ENCODE measurements around the gene PLXND1. TPM values are rescaled to one million over a fixed set of nuclear protein-coding genes. Genes with fewer than 3 reads are reported as not detected.
A peak's percentile ranks its signal among the peaks of the same experiment; 100 is the strongest.

Gene PLXND1
- total RNA-seq, 2 donors from 2014 or later: 6.2 to 7.4 TPM

DNA sequence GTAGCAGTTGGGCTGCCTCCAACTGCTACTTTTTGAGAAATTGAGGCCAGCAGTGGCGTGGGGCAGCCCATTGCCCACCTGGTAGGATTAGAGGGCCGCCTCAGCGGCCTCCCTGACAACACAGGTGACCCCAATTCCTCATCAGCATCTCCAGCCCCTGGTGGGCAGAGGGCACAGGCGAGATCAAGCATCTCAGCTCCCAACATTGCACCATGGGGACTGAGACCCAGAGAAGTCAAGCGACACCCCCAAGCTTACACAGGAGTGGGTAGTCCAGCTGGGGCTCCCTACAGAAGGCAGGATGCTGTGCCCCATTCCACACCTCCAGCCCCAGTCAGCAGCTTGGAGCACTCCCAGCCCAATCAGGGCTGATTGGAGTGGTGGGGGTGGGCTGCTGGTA lies 63.7 kb downstream of the PLXND1 start:
- no peaks in the 10 kb centered on the region for H3K9me3 Mint-ChIP-seq
- ATAC-seq (replicated peaks): no peak
- no peaks in the 10 kb centered on the region for H3K36me3 Mint-ChIP-seq (ENCODE audit: low read depth)
- no peak overlapping the region for H3K4me3 Mint-ChIP-seq
- no peak overlapping the region for H3K27ac Mint-ChIP-seq
- no peaks in the 10 kb centered on the region for H3K27me3 Mint-ChIP-seq
- H3K4me1 Mint-ChIP-seq: no peaks in the 10 kb centered on the region

DNA sequence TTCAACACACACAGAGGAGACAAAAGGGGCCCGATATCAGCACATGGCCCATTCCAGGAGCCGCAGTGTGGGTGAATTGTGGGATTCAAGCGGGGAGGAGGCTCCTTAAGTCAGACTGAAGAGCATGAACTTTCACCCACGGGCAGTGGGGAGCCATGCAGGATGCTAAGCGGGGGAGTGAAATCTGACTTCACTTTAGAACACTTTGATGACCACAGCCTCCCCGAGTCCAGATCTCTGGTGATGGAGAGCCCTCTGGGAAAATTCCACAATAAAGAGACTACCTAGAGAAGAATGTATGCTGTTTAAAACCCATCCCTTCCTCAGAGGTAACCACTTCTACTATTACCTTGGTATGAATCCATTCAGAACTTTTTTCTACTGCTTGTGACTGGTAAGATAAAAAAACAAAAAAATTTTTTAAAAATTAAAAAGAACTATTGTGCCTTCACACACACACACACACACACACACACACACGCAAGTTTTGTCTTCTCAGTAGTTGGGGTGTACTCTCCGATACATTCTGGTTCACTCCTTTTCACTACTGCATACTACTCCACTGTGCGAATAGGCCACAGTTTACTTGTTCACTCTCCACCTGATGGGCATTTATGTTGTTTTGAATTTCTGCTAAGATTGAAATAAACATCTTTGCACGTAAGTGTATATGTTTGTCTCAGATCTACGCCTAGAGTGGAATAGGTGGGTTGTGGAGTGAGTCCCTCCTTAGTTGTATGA lies 65.5 kb downstream of the PLXND1 start:
- H3K36me3 Mint-ChIP-seq (ENCODE audit: low read depth): no peaks in the 10 kb centered on the region
- no peaks in the 10 kb centered on the region for H3K4me1 Mint-ChIP-seq
- no peaks in the 10 kb centered on the region for H3K27me3 Mint-ChIP-seq
- ATAC-seq (replicated peaks): no peak
- H3K27ac Mint-ChIP-seq: no peak overlapping the region
- no peaks in the 10 kb centered on the region for H3K9me3 Mint-ChIP-seq
- H3K4me3 Mint-ChIP-seq: no peak overlapping the region

DNA sequence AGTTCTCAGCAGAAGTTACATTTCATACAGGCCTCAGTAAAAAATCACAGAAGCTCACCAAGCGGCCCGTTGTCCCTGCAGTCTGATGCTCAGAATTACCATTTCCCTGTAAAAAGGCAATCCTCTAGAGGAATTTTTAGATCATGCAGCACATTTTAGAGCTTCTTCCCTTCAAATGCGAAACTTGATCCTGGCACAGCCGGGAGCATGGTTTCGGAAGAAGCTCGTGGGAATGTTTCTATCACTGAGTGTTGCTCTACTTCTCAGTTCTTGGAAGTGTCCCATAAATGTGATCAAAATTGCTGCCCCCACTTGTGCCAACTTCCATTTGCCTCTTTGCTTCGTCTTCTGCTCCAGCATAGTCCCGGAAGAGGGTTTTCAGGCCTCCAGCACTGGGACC lies 67.3 kb downstream of the PLXND1 start:
- H3K9me3 Mint-ChIP-seq: no peaks in the 10 kb centered on the region

DNA sequence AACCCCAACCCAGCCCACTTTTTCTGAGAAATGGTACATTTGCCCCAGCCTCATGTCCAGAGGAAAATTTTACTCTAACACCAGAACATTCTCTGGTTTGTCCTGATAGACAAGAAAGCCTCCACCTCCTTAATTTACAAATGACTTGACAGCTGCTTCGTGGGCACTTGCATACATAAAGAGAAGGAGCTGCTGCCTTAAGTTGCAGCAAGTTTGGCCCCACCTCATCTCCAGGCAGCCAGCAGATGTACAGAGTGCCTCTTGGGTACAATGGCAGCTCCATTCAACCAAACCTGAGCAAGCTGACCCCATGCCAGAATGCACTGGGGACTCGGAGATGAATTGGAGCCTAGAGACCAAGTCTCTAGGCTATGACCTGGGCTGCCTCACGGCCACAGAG lies 69.7 kb downstream of the PLXND1 start:
- Mint-ChIP-seq H3K4me3 (no peak overlapping the region), H3K27ac (no peak overlapping the region), H3K27me3 (no peaks in the 10 kb centered on the region), H3K9me3 (no peaks in the 10 kb centered on the region), H3K36me3 (ENCODE audit: low read depth) (no peaks in the 10 kb centered on the region), H3K4me1 (no peaks in the 10 kb centered on the region)
- ATAC-seq (replicated peaks): no peak

More for the DNA sequence above, 67.3 kb downstream of the PLXND1 start:
- no peak for ATAC-seq (replicated peaks)
- Mint-ChIP-seq H3K4me1 (no peaks in the 10 kb centered on the region), H3K4me3 (no peak overlapping the region), H3K27me3 (no peaks in the 10 kb centered on the region), H3K36me3 (ENCODE audit: low read depth) (no peaks in the 10 kb centered on the region), H3K27ac (no peak overlapping the region)

DNA sequence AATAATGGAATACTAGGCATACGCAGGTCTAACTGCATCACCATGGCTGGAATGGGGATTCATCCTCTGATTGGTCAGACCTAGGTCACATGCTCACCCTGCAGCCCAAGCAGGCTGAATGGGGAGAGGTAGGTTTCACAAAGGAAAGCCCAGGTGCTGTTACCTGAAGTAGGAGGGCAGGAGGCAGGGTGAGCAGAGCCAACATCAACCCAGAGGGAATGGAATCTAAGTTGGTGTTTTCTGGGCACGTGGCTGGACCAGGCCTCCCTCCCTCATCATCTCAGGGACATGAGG lies 70.2 kb downstream of the PLXND1 start:
- no peaks in the 10 kb centered on the region for H3K27me3 Mint-ChIP-seq
- H3K9me3 Mint-ChIP-seq: no peaks in the 10 kb centered on the region
- ATAC-seq (replicated peaks): no peak
- H3K4me3 Mint-ChIP-seq: no peak overlapping the region
- no peaks in the 10 kb centered on the region for H3K36me3 Mint-ChIP-seq (ENCODE audit: low read depth)
- H3K27ac Mint-ChIP-seq: no peak overlapping the region
- no peaks in the 10 kb centered on the region for H3K4me1 Mint-ChIP-seq

DNA sequence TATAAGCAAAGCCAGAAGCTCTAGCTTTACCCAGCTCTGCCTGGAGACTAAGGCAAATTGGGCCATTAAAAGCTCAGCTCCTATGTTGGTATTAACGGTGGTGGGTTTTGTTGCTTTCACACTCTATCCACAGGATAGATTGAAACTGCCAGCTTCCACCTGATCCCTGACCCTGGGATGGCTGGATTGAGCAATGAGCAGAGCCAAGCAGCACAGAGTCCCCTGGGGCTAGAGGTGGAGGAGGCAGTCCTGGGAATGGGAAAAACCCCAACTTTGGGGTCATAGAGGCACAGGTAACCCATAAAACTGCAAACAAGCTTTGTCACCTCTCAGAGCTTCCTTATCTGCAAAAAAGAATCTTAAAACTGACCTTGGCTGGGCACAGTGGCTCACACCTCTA lies 71.4 kb downstream of the PLXND1 start:
- Mint-ChIP-seq H3K9me3 (no peaks in the 10 kb centered on the region), H3K27ac (no peak overlapping the region), H3K27me3 (no peaks in the 10 kb centered on the region), H3K4me3 (no peak overlapping the region), H3K4me1 (no peaks in the 10 kb centered on the region), H3K36me3 (ENCODE audit: low read depth) (no peaks in the 10 kb centered on the region)
- ATAC-seq (replicated peaks): no peak

DNA sequence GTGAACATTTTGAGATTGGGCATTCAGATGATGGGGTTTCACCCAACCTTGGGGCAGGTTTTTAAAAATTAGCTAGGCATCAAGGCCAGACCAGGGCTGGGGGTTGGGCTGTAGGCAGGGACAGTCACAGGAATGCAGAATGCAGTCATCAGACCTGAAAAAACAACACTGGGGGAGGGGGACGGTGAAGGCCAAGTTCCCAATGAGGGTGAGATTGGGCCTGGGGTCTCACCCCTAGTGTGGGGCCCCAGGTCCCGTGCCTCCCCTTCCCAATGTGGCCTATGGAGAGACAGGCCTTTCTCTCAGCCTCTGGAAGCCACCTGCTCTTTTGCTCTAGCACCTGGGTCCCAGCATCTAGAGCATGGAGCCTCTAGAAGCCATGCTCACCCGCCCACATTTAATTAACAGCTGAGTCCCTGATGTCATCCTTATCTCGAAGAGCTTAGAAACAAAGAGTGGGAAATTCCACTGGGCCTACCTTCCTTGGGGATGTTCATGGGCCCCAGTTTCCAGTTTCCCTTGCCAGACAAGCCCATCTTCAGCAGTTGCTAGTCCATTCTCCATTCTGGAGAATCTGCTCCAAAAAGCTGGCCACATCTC lies 71.9 kb downstream of the PLXND1 start:
- no peak overlapping the region for H3K4me3 Mint-ChIP-seq
- no peaks in the 10 kb centered on the region for H3K36me3 Mint-ChIP-seq (ENCODE audit: low read depth)
- H3K9me3 Mint-ChIP-seq: no peaks in the 10 kb centered on the region
- H3K4me1 Mint-ChIP-seq: no peaks in the 10 kb centered on the region
- no peak overlapping the region for H3K27ac Mint-ChIP-seq
- H3K27me3 Mint-ChIP-seq: no peaks in the 10 kb centered on the region
- ATAC-seq (replicated peaks): no peak

DNA sequence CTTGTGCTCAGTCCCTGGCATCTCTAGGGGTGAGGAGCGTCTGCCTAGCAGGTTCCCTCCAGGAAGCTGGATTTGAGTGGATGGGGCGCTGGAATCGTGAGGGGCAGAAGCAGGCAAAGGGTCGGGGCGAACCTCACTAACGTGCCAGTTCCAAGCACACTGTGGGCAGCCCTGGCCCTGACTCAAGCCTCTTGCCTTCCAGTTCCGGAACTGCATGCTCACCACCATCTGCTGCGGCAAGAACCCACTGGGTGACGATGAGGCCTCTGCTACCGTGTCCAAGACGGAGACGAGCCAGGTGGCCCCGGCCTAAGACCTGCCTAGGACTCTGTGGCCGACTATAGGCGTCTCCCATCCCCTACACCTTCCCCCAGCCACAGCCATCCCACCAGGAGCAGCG lies 73.1 kb downstream of the PLXND1 start:
- H3K4me3 Mint-ChIP-seq: no peak overlapping the region
- ATAC-seq (replicated peaks): no peak
- H3K27me3 Mint-ChIP-seq: no peaks in the 10 kb centered on the region
- H3K36me3 Mint-ChIP-seq (ENCODE audit: low read depth): no peaks in the 10 kb centered on the region
- no peaks in the 10 kb centered on the region for H3K4me1 Mint-ChIP-seq
- no peaks in the 10 kb centered on the region for H3K9me3 Mint-ChIP-seq
- no peak overlapping the region for H3K27ac Mint-ChIP-seq

DNA sequence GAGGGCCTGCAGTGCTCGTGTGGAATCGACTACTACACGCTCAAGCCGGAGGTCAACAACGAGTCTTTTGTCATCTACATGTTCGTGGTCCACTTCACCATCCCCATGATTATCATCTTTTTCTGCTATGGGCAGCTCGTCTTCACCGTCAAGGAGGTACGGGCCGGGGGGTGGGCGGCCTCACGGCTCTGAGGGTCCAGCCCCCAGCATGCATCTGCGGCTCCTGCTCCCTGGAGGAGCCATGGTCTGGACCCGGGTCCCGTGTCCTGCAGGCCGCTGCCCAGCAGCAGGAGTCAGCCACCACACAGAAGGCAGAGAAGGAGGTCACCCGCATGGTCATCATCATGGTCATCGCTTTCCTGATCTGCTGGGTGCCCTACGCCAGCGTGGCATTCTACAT lies 74.2 kb downstream of the PLXND1 start:
- no peaks in the 10 kb centered on the region for H3K36me3 Mint-ChIP-seq (ENCODE audit: low read depth)
- no peak overlapping the region for H3K27ac Mint-ChIP-seq
- no peak for ATAC-seq (replicated peaks)

DNA sequence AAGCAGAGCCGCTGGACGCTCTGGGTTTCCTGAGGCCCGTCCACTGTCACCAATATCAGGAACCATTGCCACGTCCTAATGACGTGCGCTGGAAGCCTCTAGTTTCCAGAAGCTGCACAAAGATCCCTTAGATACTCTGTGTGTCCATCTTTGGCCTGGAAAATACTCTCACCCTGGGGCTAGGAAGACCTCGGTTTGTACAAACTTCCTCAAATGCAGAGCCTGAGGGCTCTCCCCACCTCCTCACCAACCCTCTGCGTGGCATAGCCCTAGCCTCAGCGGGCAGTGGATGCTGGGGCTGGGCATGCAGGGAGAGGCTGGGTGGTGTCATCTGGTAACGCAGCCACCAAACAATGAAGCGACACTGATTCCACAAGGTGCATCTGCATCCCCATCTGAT lies 74.8 kb downstream of the PLXND1 start:
- ATAC-seq (replicated peaks): no peak
- Mint-ChIP-seq H3K4me1 (no peaks in the 10 kb centered on the region), H3K9me3 (no peaks in the 10 kb centered on the region), H3K27me3 (no peaks in the 10 kb centered on the region), H3K27ac (peak overlapping the region; percentile 2), H3K4me3 (no peak overlapping the region), H3K36me3 (ENCODE audit: low read depth) (no peaks in the 10 kb centered on the region)

More for the DNA sequence above, 74.2 kb downstream of the PLXND1 start:
- H3K9me3 Mint-ChIP-seq: no peaks in the 10 kb centered on the region
- no peaks in the 10 kb centered on the region for H3K4me1 Mint-ChIP-seq
- no peak overlapping the region for H3K4me3 Mint-ChIP-seq
- H3K27me3 Mint-ChIP-seq: no peaks in the 10 kb centered on the region

DNA sequence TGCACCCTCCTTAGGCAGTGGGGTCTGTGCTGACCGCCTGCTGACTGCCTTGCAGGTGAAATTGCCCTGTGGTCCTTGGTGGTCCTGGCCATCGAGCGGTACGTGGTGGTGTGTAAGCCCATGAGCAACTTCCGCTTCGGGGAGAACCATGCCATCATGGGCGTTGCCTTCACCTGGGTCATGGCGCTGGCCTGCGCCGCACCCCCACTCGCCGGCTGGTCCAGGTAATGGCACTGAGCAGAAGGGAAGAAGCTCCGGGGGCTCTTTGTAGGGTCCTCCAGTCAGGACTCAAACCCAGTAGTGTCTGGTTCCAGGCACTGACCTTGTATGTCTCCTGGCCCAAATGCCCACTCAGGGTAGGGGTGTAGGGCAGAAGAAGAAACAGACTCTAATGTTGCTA lies 75.7 kb downstream of the PLXND1 start:
- Mint-ChIP-seq H3K9me3 (no peaks in the 10 kb centered on the region), H3K4me1 (no peaks in the 10 kb centered on the region), H3K36me3 (ENCODE audit: low read depth) (no peaks in the 10 kb centered on the region), H3K27ac (no peak overlapping the region), H3K4me3 (no peak overlapping the region), H3K27me3 (no peaks in the 10 kb centered on the region)
- no peak for ATAC-seq (replicated peaks)

DNA sequence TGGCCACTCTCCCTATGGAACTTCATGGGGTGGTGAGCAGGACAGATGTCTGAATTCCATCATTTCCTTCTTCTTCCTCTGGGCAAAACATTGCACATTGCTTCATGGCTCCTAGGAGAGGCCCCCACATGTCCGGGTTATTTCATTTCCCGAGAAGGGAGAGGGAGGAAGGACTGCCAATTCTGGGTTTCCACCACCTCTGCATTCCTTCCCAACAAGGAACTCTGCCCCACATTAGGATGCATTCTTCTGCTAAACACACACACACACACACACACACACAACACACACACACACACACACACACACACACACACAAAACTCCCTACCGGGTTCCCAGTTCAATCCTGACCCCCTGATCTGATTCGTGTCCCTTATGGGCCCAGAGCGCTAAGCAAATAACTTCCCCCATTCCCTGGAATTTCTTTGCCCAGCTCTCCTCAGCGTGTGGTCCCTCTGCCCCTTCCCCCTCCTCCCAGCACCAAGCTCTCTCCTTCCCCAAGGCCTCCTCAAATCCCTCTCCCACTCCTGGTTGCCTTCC lies 76.2 kb downstream of the PLXND1 start:
- no peaks in the 10 kb centered on the region for H3K4me1 Mint-ChIP-seq
- no peaks in the 10 kb centered on the region for H3K9me3 Mint-ChIP-seq
- no peaks in the 10 kb centered on the region for H3K27me3 Mint-ChIP-seq
- no peak overlapping the region for H3K4me3 Mint-ChIP-seq
- H3K36me3 Mint-ChIP-seq (ENCODE audit: low read depth): no peaks in the 10 kb centered on the region
- no peak overlapping the region for H3K27ac Mint-ChIP-seq
- ATAC-seq (replicated peaks): no peak

DNA sequence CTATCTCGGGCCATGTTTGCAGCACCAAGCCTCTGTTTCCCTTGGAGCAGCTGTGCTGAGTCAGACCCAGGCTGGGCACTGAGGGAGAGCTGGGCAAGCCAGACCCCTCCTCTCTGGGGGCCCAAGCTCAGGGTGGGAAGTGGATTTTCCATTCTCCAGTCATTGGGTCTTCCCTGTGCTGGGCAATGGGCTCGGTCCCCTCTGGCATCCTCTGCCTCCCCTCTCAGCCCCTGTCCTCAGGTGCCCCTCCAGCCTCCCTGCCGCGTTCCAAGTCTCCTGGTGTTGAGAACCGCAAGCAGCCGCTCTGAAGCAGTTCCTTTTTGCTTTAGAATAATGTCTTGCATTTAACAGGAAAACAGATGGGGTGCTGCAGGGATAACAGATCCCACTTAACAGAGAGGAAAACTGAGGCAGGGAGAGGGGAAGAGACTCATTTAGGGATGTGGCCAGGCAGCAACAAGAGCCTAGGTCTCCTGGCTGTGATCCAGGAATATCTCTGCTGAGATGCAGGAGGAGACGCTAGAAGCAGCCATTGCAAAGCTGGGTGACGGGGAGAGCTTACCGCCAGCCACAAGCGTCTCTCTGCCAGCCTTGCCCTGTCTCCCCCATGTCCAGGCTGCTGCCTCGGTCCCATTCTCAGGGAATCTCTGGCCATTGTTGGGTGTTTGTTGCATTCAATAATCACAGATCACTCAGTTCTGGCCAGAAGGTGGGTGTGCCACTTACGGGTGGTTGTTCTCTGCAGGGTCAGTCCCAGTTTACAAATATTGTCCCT lies 76.9 kb downstream of the PLXND1 start:
- no peaks in the 10 kb centered on the region for H3K9me3 Mint-ChIP-seq
- no peak overlapping the region for H3K4me3 Mint-ChIP-seq
- no peaks in the 10 kb centered on the region for H3K4me1 Mint-ChIP-seq
- H3K27ac Mint-ChIP-seq: no peak overlapping the region
- ATAC-seq (replicated peaks): no peak
- H3K27me3 Mint-ChIP-seq: no peaks in the 10 kb centered on the region
- no peaks in the 10 kb centered on the region for H3K36me3 Mint-ChIP-seq (ENCODE audit: low read depth)

DNA sequence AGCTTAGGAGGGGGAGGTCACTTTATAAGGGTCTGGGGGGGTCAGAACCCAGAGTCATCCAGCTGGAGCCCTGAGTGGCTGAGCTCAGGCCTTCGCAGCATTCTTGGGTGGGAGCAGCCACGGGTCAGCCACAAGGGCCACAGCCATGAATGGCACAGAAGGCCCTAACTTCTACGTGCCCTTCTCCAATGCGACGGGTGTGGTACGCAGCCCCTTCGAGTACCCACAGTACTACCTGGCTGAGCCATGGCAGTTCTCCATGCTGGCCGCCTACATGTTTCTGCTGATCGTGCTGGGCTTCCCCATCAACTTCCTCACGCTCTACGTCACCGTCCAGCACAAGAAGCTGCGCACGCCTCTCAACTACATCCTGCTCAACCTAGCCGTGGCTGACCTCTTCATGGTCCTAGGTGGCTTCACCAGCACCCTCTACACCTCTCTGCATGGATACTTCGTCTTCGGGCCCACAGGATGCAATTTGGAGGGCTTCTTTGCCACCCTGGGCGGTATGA lies 77.8 kb downstream of the PLXND1 start, which contains the start of gene RHO:
TSS of gene RHO (plus strand) at position 51 of the 512 bp plus-strand sequence. CDS start at position 146, 95 bp downstream.
- H3K9me3 Mint-ChIP-seq: no peaks in the 10 kb centered on the region
- H3K36me3 Mint-ChIP-seq (ENCODE audit: low read depth): no peaks in the 10 kb centered on the region
- H3K4me3 Mint-ChIP-seq: no peak within 1 kb of the TSS
- no peak for ATAC-seq (replicated peaks)
- H3K27me3 Mint-ChIP-seq: no peaks in the 10 kb centered on the region
- peak within 1 kb of the TSS; percentile 50 for H3K27ac Mint-ChIP-seq
- no peaks in the 10 kb centered on the region for H3K4me1 Mint-ChIP-seq

DNA sequence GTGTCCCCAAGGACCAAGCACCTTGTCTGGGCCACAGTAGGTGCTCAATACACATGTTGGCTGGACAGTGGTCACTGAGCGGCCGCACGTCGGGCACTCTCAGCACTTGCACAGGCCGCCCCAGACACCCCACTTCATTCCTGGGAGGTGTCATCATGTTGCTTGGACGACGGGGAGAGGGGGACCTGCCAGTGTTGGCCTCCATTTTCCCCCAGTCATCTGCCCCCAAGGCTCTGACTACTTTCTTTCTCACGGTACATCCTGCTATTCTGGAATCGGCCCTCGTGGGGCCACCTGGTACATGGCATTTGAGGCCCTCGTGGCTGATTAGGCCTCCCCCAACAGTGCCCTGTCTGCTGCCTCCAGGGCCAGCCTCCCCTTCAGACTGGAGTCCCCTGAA lies 79.2 kb downstream of the PLXND1 start:
- no peaks in the 10 kb centered on the region for H3K9me3 Mint-ChIP-seq
- no peak for ATAC-seq (replicated peaks)
- H3K4me1 Mint-ChIP-seq: no peaks in the 10 kb centered on the region
- no peaks in the 10 kb centered on the region for H3K36me3 Mint-ChIP-seq (ENCODE audit: low read depth)
- no peaks in the 10 kb centered on the region for H3K27me3 Mint-ChIP-seq
- H3K27ac Mint-ChIP-seq: peak overlapping the region; percentile 50
- no peak overlapping the region for H3K4me3 Mint-ChIP-seq
